ENCODE results near the gene ARV1.

The ARV1 gene

GRCh38 chr1:230975636-230976035 lies 3.3 kb upstream of the ARV1 start:
- Histone ChIP-seq H3K9me3 (ENCODE audit: insufficient read depth, low read length) (no peaks in the 10 kb centered on the region), H3K79me2 (ENCODE audit: low read length) (peaks cover 80% of the 10 kb centered on the region), H4K20me1 (ENCODE audit: insufficient read depth, low read length) (no peaks in the 10 kb centered on the region), H2AFZ (ENCODE audit: low read depth, low read length) (no peak overlapping the region), H3K27me3 (ENCODE audit: low read depth, low read length) (no peaks in the 10 kb centered on the region), H3K4me1 (ENCODE audit: low read length) (peaks cover 31% of the 10 kb centered on the region), H3K4me3 (ENCODE audit: low read length) (no peak overlapping the region), H3K27ac (ENCODE audit: low read length) (no peak overlapping the region), H3K36me3 (replicated peaks; ENCODE audit: low read depth, low read length) (peaks cover 10% of the 10 kb centered on the region), H3K9ac (ENCODE audit: low read length) (no peak overlapping the region), H3K4me2 (ENCODE audit: low read length) (no peak overlapping the region)
- TF ChIP-seq CTCF (IDR thresholded peaks at IDR 0.05; ENCODE audit: low read depth, low read length), result no peak
- no peak for TF ChIP-seq EZH2phosphoT487 (IDR thresholded peaks at IDR 0.05; ENCODE audit: low read depth)

- Histone ChIP-seq H3K9me3 (ENCODE audit: insufficient read depth, low read length) (no peaks in the 10 kb centered on the region), H3K36me3 (replicated peaks; ENCODE audit: low read depth, low read length) (peaks cover 12% of the 10 kb centered on the region), H2AFZ (ENCODE audit: low read depth, low read length) (no peak overlapping the region), H3K9ac (ENCODE audit: low read length) (no peak overlapping the region), H3K27me3 (ENCODE audit: low read depth, low read length) (no peaks in the 10 kb centered on the region), H3K4me1 (ENCODE audit: low read length) (peaks cover 31% of the 10 kb centered on the region), H3K4me3 (ENCODE audit: low read length) (no peak overlapping the region), H4K20me1 (ENCODE audit: insufficient read depth, low read length) (no peaks in the 10 kb centered on the region), H3K27ac (ENCODE audit: low read length) (no peak overlapping the region), H3K4me2 (ENCODE audit: low read length) (no peak overlapping the region), H3K79me2 (ENCODE audit: low read length) (peaks cover 83% of the 10 kb centered on the region)
- TF ChIP-seq EZH2phosphoT487 (IDR thresholded peaks at IDR 0.05; ENCODE audit: low read depth) (no peak), CTCF (IDR thresholded peaks at IDR 0.05; ENCODE audit: low read depth, low read length) (no peak)
Observed at GRCh38 chr1:230976360-230976759, 2.5 kb upstream of the ARV1 start.

- peak overlapping the region; percentile 90 for H3K4me2 ChIP-seq (ENCODE audit: low read length)
- H3K4me3 ChIP-seq (ENCODE audit: low read length), result peak overlapping the region; percentile 78
- TF ChIP-seq CTCF (IDR thresholded peaks at IDR 0.05; ENCODE audit: low read depth, low read length), result no peak
- TF ChIP-seq EZH2phosphoT487 (IDR thresholded peaks at IDR 0.05; ENCODE audit: low read depth), result no peak
- H3K27me3 ChIP-seq (ENCODE audit: low read depth, low read length), result no peaks in the 10 kb centered on the region
- H2AFZ ChIP-seq (ENCODE audit: low read depth, low read length), result no peak overlapping the region
- peak overlapping the region; percentile 82 for H3K9ac ChIP-seq (ENCODE audit: low read length)
- H3K27ac ChIP-seq (ENCODE audit: low read length), result peak overlapping the region; percentile 9; the same call in 1 of the 2 replicates
- no peaks in the 10 kb centered on the region for H4K20me1 ChIP-seq (ENCODE audit: insufficient read depth, low read length)
- H3K79me2 ChIP-seq (ENCODE audit: low read length), result peaks cover 77% of the 10 kb centered on the region
- H3K36me3 ChIP-seq (replicated peaks; ENCODE audit: low read depth, low read length), result peaks cover 12% of the 10 kb centered on the region
- peaks cover 31% of the 10 kb centered on the region for H3K4me1 ChIP-seq (ENCODE audit: low read length)
- no peaks in the 10 kb centered on the region for H3K9me3 ChIP-seq (ENCODE audit: insufficient read depth, low read length)
Observed at GRCh38 chr1:230976825-230977747, 1.8 kb upstream of the ARV1 start.

- TF ChIP-seq CTCF (IDR thresholded peaks at IDR 0.05; ENCODE audit: low read depth, low read length) (no peak), EZH2phosphoT487 (IDR thresholded peaks at IDR 0.05; ENCODE audit: low read depth) (no peak)
- H3K27ac ChIP-seq (ENCODE audit: low read length), result peak overlapping the region; percentile 17; the same call in 1 of the 2 replicates
- peak overlapping the region; percentile 82 for H3K9ac ChIP-seq (ENCODE audit: low read length)
Observed at GRCh38 chr1:230977761-230978490, 968 bp upstream of the ARV1 start.

More at GRCh38 chr1:230977761-230978490, 968 bp upstream of the ARV1 start:
- Histone ChIP-seq H3K9me3 (ENCODE audit: insufficient read depth, low read length) (no peaks in the 10 kb centered on the region), H3K4me1 (ENCODE audit: low read length) (peaks cover 24% of the 10 kb centered on the region), H3K79me2 (ENCODE audit: low read length) (peaks cover 73% of the 10 kb centered on the region), H3K4me3 (ENCODE audit: low read length) (peak overlapping the region; percentile 78), H3K36me3 (replicated peaks; ENCODE audit: low read depth, low read length) (peaks cover 12% of the 10 kb centered on the region), H4K20me1 (ENCODE audit: insufficient read depth, low read length) (no peaks in the 10 kb centered on the region), H3K27me3 (ENCODE audit: low read depth, low read length) (no peaks in the 10 kb centered on the region), H3K4me2 (ENCODE audit: low read length) (peak overlapping the region; percentile 90), H2AFZ (ENCODE audit: low read depth, low read length) (no peak overlapping the region)

Data from OCI-LY3 (cell line).